Measurements from ENCODE around the gene KLRC2. TPM values are rescaled to one million over a fixed set of nuclear protein-coding genes. Genes with fewer than 3 reads are reported as not detected.
"Not testable (repeated sequence)": the region's sequence is repeated elsewhere in the genome, so short reads cannot be mapped to it uniquely, and the experiment has no call there.

The KLRC2 gene
- total RNA-seq, 1 experiment from 2014 or later = not detected

DNA sequence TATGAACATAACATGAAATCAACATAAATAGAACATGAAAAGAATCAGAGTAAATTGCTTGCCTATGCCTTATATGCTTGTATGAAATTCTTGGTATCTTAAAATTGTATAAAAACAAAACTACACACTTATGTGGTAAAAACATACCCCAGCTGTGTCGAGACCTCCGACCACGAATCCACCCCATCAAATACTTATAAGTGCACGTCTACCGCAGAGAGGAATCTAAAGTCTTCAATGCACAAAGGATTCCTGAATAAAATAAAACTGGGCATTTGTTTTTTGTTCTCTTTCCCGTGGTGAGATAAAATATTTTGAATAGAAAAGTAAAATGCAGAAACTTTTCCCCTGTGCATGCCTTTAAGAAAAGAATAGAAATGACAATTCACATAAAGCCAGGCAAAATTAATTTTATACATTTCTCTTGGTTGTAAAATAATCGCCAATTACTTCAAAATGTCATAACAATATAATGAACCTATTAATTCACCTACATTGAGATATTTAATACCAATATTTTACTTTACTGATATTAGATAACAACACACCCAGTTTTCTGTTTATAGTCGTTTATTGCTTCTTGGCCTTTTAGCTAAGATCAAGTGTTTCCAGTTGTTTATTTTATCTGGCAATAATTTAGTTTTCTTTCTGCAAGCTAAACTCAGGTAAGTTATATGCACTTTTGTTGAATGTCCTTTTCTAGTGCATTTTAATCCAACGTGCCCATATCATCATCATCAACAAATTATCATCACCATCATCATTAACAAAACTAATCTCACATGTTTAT is 47.0 kb downstream of the KLRC2 start:
- H3K27ac ChIP-seq (ENCODE audit: low read length) = no peak overlapping the region; the same call in 1 of the 2 replicates
- ChIA-PET CTCF (no interaction called here), POLR2A (interaction anchor here (0.6 kb wide), 1 partner anchor 342 kb away, joined by 5 read pairs; no protein-coding TSS in a partner anchor)
- ATAC-seq (no peak), DNase-seq (ENCODE audit: low read depth, low spot score) (no peak)
- H3K36me3 ChIP-seq (ENCODE audit: control insufficient read depth, insufficient read depth, low read length) = no peaks in the 10 kb centered on the region
- TF ChIP-seq POLR2AphosphoS5 (IDR thresholded peaks at IDR 0.05; ENCODE audit: low read depth, low read length) = no peak
- no peak for TF ChIP-seq TCF7L2 (IDR thresholded peaks at IDR 0.05; ENCODE audit: low read depth, low read length)
- TF ChIP-seq, protein P1, sequence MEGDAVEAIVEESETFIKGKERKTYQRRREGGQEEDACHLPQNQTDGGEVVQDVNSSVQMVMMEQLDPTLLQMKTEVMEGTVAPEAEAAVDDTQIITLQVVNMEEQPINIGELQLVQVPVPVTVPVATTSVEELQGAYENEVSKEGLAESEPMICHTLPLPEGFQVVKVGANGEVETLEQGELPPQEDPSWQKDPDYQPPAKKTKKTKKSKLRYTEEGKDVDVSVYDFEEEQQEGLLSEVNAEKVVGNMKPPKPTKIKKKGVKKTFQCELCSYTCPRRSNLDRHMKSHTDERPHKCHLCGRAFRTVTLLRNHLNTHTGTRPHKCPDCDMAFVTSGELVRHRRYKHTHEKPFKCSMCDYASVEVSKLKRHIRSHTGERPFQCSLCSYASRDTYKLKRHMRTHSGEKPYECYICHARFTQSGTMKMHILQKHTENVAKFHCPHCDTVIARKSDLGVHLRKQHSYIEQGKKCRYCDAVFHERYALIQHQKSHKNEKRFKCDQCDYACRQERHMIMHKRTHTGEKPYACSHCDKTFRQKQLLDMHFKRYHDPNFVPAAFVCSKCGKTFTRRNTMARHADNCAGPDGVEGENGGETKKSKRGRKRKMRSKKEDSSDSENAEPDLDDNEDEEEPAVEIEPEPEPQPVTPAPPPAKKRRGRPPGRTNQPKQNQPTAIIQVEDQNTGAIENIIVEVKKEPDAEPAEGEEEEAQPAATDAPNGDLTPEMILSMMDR (IDR thresholded peaks at IDR 0.05) = no peak
- no peaks in the 10 kb centered on the region for H3K27me3 ChIP-seq (ENCODE audit: control insufficient read depth, insufficient read depth, low read length)
- H3K9me3 ChIP-seq (ENCODE audit: control insufficient read depth, insufficient read depth, low read depth, low read length) = no peaks in the 10 kb centered on the region
- no TSS peak for BruUV-seq (replicated peaks)
- intact Hi-C loops (cut with micrococcal nuclease; ENCODE audit: unreplicated experiment) = no loop called here
- no peak overlapping the region for H3K4me3 ChIP-seq (ENCODE audit: low read depth in 2 of 2, low read length in 2 of 2)
- peaks cover 21% of the 10 kb centered on the region for H3K4me1 ChIP-seq (ENCODE audit: control insufficient read depth, insufficient read depth, low read length)
- in situ Hi-C loops (cut with HindIII; ENCODE audit: low pct_unique_long_range_greater_than_20kb, low sequenced_read_pairs) = no loop called here

DNA sequence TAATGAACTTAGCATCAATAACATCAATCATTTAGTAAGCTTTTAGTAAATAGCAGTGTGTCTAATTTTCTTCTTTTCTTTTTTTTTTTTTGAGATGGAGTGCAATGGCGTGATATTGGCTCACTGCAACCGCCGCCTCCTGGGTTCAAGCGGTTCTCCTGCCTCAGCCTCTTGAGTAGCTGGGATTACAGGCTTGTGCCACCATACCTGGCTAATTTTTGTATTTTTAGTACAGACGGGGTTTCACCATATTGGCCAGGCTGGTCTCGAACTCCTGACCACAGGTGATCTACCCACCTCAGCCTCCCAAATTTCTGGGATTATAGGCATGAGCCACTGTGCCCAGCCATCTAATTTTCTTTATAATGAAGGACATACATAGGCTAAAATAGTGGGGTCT is 48.3 kb downstream of the KLRC2 start:
- BruUV-seq (replicated peaks); in situ Hi-C loops (cut with HindIII; ENCODE audit: low pct_unique_long_range_greater_than_20kb, low sequenced_read_pairs); intact Hi-C loops (cut with micrococcal nuclease; ENCODE audit: unreplicated experiment); POLR2A ChIA-PET; H3K36me3 ChIP-seq (ENCODE audit: control insufficient read depth, insufficient read depth, low read length); H3K4me1 ChIP-seq (ENCODE audit: control insufficient read depth, insufficient read depth, low read length); H3K27me3 ChIP-seq (ENCODE audit: control insufficient read depth, insufficient read depth, low read length); CTCF ChIA-PET; H3K9me3 ChIP-seq (ENCODE audit: control insufficient read depth, insufficient read depth, low read depth, low read length); H3K27ac ChIP-seq (ENCODE audit: low read length); ATAC-seq; DNase-seq (ENCODE audit: low read depth, low spot score); H3K4me3 ChIP-seq (ENCODE audit: low read depth in 2 of 2, low read length in 2 of 2): not testable (repeated sequence)

DNA sequence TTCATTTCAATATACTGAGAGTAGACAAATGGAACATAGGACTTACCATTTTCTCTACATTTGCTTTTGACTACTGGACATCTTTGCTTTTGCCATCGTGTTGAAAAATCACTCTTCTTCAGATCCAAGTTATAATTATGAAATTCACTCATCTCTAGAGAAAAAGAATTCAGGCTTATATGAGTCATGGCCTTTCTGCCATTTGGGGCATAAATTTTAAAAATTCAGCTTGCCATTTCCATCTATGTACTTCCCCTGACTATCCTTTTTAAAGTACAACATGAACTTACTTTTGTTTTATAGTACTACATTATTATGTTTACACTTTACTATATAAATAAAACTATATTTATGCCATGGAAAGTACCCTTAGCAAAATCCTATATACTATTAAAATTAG is 49.0 kb downstream of the KLRC2 start:
- no peaks in the 10 kb centered on the region for H3K27me3 ChIP-seq (ENCODE audit: control insufficient read depth, insufficient read depth, low read length)
- intact Hi-C loops (cut with micrococcal nuclease; ENCODE audit: unreplicated experiment) (no loop called here), in situ Hi-C loops (cut with HindIII; ENCODE audit: low pct_unique_long_range_greater_than_20kb, low sequenced_read_pairs) (no loop called here)
- TF ChIP-seq TCF7L2 (IDR thresholded peaks at IDR 0.05; ENCODE audit: low read depth, low read length) = no peak
- TF ChIP-seq POLR2AphosphoS5 (IDR thresholded peaks at IDR 0.05; ENCODE audit: low read depth, low read length) = no peak
- TF ChIP-seq SIN3A (IDR thresholded peaks at IDR 0.05; ENCODE audit: borderline replicate concordance, insufficient read depth, low read depth, low read length) = no peak
- TF ChIP-seq, protein P2, sequence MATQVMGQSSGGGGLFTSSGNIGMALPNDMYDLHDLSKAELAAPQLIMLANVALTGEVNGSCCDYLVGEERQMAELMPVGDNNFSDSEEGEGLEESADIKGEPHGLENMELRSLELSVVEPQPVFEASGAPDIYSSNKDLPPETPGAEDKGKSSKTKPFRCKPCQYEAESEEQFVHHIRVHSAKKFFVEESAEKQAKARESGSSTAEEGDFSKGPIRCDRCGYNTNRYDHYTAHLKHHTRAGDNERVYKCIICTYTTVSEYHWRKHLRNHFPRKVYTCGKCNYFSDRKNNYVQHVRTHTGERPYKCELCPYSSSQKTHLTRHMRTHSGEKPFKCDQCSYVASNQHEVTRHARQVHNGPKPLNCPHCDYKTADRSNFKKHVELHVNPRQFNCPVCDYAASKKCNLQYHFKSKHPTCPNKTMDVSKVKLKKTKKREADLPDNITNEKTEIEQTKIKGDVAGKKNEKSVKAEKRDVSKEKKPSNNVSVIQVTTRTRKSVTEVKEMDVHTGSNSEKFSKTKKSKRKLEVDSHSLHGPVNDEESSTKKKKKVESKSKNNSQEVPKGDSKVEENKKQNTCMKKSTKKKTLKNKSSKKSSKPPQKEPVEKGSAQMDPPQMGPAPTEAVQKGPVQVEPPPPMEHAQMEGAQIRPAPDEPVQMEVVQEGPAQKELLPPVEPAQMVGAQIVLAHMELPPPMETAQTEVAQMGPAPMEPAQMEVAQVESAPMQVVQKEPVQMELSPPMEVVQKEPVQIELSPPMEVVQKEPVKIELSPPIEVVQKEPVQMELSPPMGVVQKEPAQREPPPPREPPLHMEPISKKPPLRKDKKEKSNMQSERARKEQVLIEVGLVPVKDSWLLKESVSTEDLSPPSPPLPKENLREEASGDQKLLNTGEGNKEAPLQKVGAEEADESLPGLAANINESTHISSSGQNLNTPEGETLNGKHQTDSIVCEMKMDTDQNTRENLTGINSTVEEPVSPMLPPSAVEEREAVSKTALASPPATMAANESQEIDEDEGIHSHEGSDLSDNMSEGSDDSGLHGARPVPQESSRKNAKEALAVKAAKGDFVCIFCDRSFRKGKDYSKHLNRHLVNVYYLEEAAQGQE (IDR thresholded peaks at IDR 0.05; ENCODE audit: insufficient read depth in 1 of 2, low read depth in 2 of 2, low read length in 1 of 2) = no peak
- TF ChIP-seq, protein P1 (IDR thresholded peaks at IDR 0.05) = no peak
- POLR2A ChIA-PET = no interaction called here
- CTCF ChIA-PET = no interaction called here
- no peaks in the 10 kb centered on the region for H3K9me3 ChIP-seq (ENCODE audit: control insufficient read depth, insufficient read depth, low read depth, low read length)
- peaks cover 5% of the 10 kb centered on the region for H3K4me1 ChIP-seq (ENCODE audit: control insufficient read depth, insufficient read depth, low read length)
- H3K36me3 ChIP-seq (ENCODE audit: control insufficient read depth, insufficient read depth, low read length) = no peaks in the 10 kb centered on the region
- no TSS peak for BruUV-seq (replicated peaks)
- H3K4me3 ChIP-seq (ENCODE audit: low read depth in 2 of 2, low read length in 2 of 2) = no peak overlapping the region
- peak overlapping the region; percentile 24; the same call in 1 of the 2 replicates for H3K27ac ChIP-seq (ENCODE audit: low read length)
- DNase-seq (ENCODE audit: low read depth, low spot score) (no peak), ATAC-seq (no peak)
